ENCODE data around the gene HTR1B.

- TF ChIP-seq EGR1 (IDR thresholded peaks at IDR 0.05) (no peak), FOXM1 (IDR thresholded peaks at IDR 0.05; ENCODE audit: borderline replicate concordance, low read depth) (no peak), TEAD4 (IDR thresholded peaks at IDR 0.05) (no peak), REST (IDR thresholded peaks at IDR 0.05; ENCODE audit: low read depth) (no peak), ZBTB7A (IDR thresholded peaks at IDR 0.05; ENCODE audit: low read depth) (no peak), YY1 (IDR thresholded peaks at IDR 0.05; ENCODE audit: low read depth) (no peak), USF1 (IDR thresholded peaks at IDR 0.05) (no peak), MAX (IDR thresholded peaks at IDR 0.05) (no peak), EP300 (IDR thresholded peaks at IDR 0.05; ENCODE audit: borderline replicate concordance) (no peak), TCF12 (IDR thresholded peaks at IDR 0.05; ENCODE audit: low read depth) (no peak), CREB1 (IDR thresholded peaks at IDR 0.05; ENCODE audit: low read depth) (no peak), RAD21 (IDR thresholded peaks at IDR 0.05; ENCODE audit: low read depth) (no peak), CEBPB (IDR thresholded peaks at IDR 0.05) (no peak)
Observed at GRCh38 chr6:77492530-77492929, 29.2 kb upstream of the HTR1B start.
